PC-3 (cell line): ENCODE data around the gene MAP2K7.

Source experiments
- EZH2 ChIP-seq: fragments of 300-600 bp; sonication (generic); IDR thresholded peaks from one replicate; pipeline ENCODE4 v1.6.1; 2017; ENCODE audit warnings: antibody characterized with exemption, mild to moderate bottlenecking, low read length; ENCODE audit not compliant: unreplicated experiment
- EZH2phosphoT487 ChIP-seq: fragments of 300-600 bp; sonication (generic); IDR thresholded peaks from 2 replicates; pipeline ENCODE4 v1.6.1; 2018; ENCODE audit warnings: mild to moderate bottlenecking, antibody characterized with exemption, low read length, borderline replicate concordance
- TF ChIP-seq, protein P1 (sequence below): fragments of 300-600 bp; sonication (generic); conservative IDR thresholded peaks from 2 replicates; pipeline ENCODE4 v1.5.1; 2017; ENCODE audit warnings: antibody characterized with exemption, low read depth, mild to moderate bottlenecking, low read length

DNA sequence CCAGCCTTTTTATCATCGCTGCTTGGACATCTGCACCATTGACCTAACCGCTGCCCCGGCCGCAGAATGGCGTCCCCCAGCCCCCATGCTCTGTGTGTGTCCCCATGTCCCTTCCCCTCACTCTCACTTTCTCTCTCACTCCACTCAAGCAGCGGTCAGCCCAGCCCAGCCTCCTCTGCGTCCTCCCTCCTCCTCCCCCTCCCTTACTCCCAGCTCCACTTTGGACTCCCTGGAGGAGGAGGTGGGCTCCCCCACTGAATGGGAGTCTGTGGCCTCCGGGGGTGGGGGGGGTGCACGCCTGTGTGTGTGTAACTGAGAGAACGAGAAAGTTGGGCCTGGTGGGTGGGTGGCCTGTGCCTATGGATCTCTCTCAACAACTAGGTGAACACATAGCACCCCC lies 2.2 kb downstream of the MAP2K7 start:
- TF ChIP-seq, protein P1, sequence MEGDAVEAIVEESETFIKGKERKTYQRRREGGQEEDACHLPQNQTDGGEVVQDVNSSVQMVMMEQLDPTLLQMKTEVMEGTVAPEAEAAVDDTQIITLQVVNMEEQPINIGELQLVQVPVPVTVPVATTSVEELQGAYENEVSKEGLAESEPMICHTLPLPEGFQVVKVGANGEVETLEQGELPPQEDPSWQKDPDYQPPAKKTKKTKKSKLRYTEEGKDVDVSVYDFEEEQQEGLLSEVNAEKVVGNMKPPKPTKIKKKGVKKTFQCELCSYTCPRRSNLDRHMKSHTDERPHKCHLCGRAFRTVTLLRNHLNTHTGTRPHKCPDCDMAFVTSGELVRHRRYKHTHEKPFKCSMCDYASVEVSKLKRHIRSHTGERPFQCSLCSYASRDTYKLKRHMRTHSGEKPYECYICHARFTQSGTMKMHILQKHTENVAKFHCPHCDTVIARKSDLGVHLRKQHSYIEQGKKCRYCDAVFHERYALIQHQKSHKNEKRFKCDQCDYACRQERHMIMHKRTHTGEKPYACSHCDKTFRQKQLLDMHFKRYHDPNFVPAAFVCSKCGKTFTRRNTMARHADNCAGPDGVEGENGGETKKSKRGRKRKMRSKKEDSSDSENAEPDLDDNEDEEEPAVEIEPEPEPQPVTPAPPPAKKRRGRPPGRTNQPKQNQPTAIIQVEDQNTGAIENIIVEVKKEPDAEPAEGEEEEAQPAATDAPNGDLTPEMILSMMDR: no peak
- TF ChIP-seq EZH2phosphoT487 (no peak), EZH2 (no peak)
